Ovary (tissue), 9 donors: ENCODE data around the gene TSBP1. TPM values are rescaled to one million over a fixed set of nuclear protein-coding genes. Genes with fewer than 3 reads are reported as not detected.

Experiments used
- DNase-seq, 5 donors: peaks; one replicate each; pipeline ENCODE4 v3.0.0-alpha.2; 2019 to 2020
- H3K27ac ChIP-seq, 2 donors: fragments of 200-600 bp; one replicate each; pipeline versions ENCODE4 v1.5.1 to v1.8.0; 2019 to 2022
- H3K27me3 ChIP-seq: fragments of 200-600 bp; one replicate; pipeline ENCODE4 v1.8.0; 2022
- H3K36me3 ChIP-seq: fragments of 200-600 bp; sonication (generic); one replicate; pipeline ENCODE4 v1.5.1; 2019
- H3K4me1 ChIP-seq: one replicate; pipeline ENCODE4 v1.8.1; 2013; ENCODE audit warnings: mild to moderate bottlenecking, moderate library complexity; ENCODE audit not compliant: insufficient read depth
- H3K4me3 ChIP-seq: fragments of 200-600 bp; sonication (generic); one replicate; pipeline ENCODE4 v1.5.1; 2017
- H3K9me3 ChIP-seq, 2 donors: fragments of 200-600 bp in 1 of 2; sonication (generic) in 1 of 2; one replicate each; pipeline versions ENCODE4 v1.5.1 to v1.8.1; 2013 to 2019; ENCODE audit warnings: mild to moderate bottlenecking in 1 of 2, moderate library complexity in 1 of 2
- CTCF ChIP-seq, 3 donors: fragments of 450-650 bp in 2 of 3; fragments of 200-600 bp in 1 of 3; IDR thresholded peaks; one replicate each; pipeline versions ENCODE4 v1.5.1 to v1.8.0; 2016 to 2022; ENCODE audit warnings: antibody characterized with exemption in 3 of 3, mild to moderate bottlenecking in 1 of 3
- EP300 ChIP-seq: sonication (generic); formaldehyde crosslinking; IDR thresholded peaks from one replicate; pipeline ENCODE4 v1.6.1; 2017; ENCODE audit warnings: antibody characterized with exemption
- POLR2A ChIP-seq: fragments of 450-650 bp; IDR thresholded peaks from one replicate; pipeline ENCODE4 v1.6.1; 2017; ENCODE audit warnings: antibody characterized with exemption, mild to moderate bottlenecking, moderate library complexity
- WGBS, 3 donors: extraction: QIAGEN DNeasy Blood & Tissue Kit in 1 of 3; methylation state at CpG; one replicate each; pipeline versions ENCODE4 v1.1.5 to v1.1.7; 2013 to 2017; 5-methylcytosine and 5-hydroxymethylcytosine counted together
- intact Hi-C, 4 donors: fragments of 100-400 bp; cut with DNase I; formaldehyde crosslinking; loops; one replicate each; pipeline versions ENCODE4 v1.11.0 to v1.15.1; 2022 to 2023
- polyA plus RNA-seq, 2 donors: library from polyadenylated mRNA; stranded (reverse); fragments of 200-250 nt in 1 of 2; fragments of 350-450 nt in 1 of 2; fragmentation: Illumina TruSeq in 1 of 2; extraction: RNeasy Lipid Tissue Mini Kit (QIAGEN cat#74804) in 1 of 2; gene quantifications; one replicate each; pipeline ENCODE4 v1.2.3, GENCODE V29; 2013 to 2014
- total RNA-seq, 7 donors: library from RNA; depleted of rRNA in 2 of 7; stranded (reverse); fragments of >200 nt in 2 of 7; fragmentation: NEBNext Ultra II Directional in 3 of 7; extraction: Animal tissue kit (Norgen Biotek cat#: 25700) in 3 of 7; gene quantifications; one replicate each; pipeline versions ENCODE4 v1.1.0 to v1.2.4, GENCODE V29; 2016 to 2023
- donor health status: DM: no; HTN: no; CAD: no; lungs with moderate emphysema.
- donor health status: DM: no; HTN: no; CAD: no.
- donor health status: Bipolar disorder and iron deficiency.
- donor health status: DM: yes; HTN: yes; CAD: no.
- donor health status: DM: no; HTN: no; CAD: no.
- donor health status: DM: yes; HTN: yes; CAD: no.

The TSBP1 gene
- total and polyA plus RNA-seq, 9 donors = not detected

DNA sequence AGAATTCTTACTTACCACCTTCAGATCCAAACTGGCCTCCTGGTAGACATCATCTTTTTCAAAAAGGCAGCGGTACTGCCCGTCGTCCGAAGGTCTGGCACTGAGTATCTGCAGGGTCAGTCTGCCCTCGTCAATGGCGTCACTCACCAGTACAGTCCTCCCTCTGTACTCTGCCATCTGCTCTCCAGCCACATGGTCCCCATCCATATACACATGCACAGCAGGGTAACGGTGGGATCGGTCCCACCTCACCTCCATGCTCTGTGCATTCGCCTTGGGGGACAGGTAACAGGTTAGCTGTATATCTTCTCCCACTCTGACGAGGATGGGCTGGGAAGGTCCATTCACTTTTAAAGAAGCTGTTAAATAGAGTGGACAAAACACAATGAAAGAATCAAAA, 24.3 kb upstream of the TSBP1 start:
- no peak for TF ChIP-seq CTCF (IDR thresholded peaks at IDR 0.05)
- no peak for TF ChIP-seq POLR2A
- no peak for TF ChIP-seq EP300
- no peak for DNase-seq
- Histone ChIP-seq H3K4me1 (no peaks in the 10 kb centered on the region), H3K36me3 (no peaks in the 10 kb centered on the region), H3K27ac (no peak overlapping the region), H3K4me3 (no peak overlapping the region), H3K27me3 (no peaks in the 10 kb centered on the region), H3K9me3 (no peaks in the 10 kb centered on the region)
- WGBS, 3 donors = 87 to 97% (median 97%) methylated on average over 10 of the region's 10 CpGs
- intact Hi-C loops = no loop called here

- no peak for TF ChIP-seq POLR2A
- TF ChIP-seq CTCF (IDR thresholded peaks at IDR 0.05) = no peak
- no peak for TF ChIP-seq EP300
- Histone ChIP-seq H3K27me3 (no peaks in the 10 kb centered on the region), H3K36me3 (no peaks in the 10 kb centered on the region), H3K4me3 (no peak overlapping the region), H3K9me3 (no peaks in the 10 kb centered on the region), H3K4me1 (no peaks in the 10 kb centered on the region), H3K27ac (no peak overlapping the region)
- 64 to 87% (median 84%) methylated on average over 7 of the region's 7 CpGs for WGBS, 3 donors
- intact Hi-C loops = no loop called here
- no peak for DNase-seq
Measured at GRCh38 chr6:32393665-32394420, 22.1 kb upstream of the TSBP1 start.

- no peak overlapping the region for H3K4me3 ChIP-seq
- intact Hi-C loops = no loop called here
- H3K27ac ChIP-seq = no peak overlapping the region
- no peaks in the 10 kb centered on the region for H3K27me3 ChIP-seq
- no peaks in the 10 kb centered on the region for H3K36me3 ChIP-seq
- 69 to 75% (median 71%) methylated on average over 6 of the region's 6 CpGs for WGBS, 3 donors
- TF ChIP-seq CTCF (IDR thresholded peaks at IDR 0.05) = no peak
- TF ChIP-seq POLR2A = no peak
- TF ChIP-seq EP300 = no peak
- no peaks in the 10 kb centered on the region for H3K4me1 ChIP-seq
- no peak for DNase-seq
- H3K9me3 ChIP-seq = no peaks in the 10 kb centered on the region
Measured at GRCh38 chr6:32391505-32391904, 19.8 kb upstream of the TSBP1 start.

DNA sequence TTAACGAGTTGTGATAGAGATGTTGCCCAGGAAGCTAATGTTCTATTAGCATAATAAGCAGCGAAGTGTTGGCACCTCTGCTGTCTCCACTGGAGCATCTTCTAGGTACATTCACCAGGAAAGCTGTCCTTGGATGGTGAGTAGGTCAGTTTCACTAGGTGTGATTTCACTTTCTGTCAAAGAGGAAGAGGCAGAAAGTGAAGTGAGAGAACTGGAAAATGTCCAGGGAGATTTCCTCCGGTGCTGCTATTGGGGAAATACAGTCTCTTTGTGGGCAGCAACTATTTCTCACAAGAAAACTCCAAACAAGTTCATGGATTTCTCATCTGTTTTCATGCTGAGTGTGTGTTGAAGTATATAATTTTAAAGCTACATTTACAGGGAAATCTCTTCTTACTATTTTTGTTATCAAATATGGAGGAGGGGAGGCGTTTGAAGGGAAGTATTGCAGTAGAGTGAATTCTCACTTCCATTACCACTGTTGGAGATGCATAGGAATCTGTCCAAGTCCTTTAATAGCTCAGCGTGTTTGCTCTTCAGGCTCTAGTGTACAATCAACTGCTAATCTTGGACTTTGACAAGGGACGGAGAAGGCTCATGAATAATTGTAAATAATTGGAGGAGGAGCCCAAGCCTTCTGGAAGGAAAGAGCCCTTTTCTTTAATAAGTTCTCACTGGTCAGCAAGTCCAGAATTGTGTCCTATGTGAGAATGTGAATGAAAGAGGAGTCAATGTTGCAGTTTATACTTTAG, 16.1 kb upstream of the TSBP1 start:
- H3K27me3 ChIP-seq = no peaks in the 10 kb centered on the region
- intact Hi-C loops = no loop called here
- H3K36me3 ChIP-seq = no peaks in the 10 kb centered on the region
- 38 to 53% (median 45%) methylated on average over 6 of the region's 6 CpGs for WGBS, 3 donors
- no peak overlapping the region for H3K4me3 ChIP-seq
- H3K9me3 ChIP-seq = no peaks in the 10 kb centered on the region
- TF ChIP-seq CTCF (IDR thresholded peaks at IDR 0.05) = no peak
- TF ChIP-seq EP300 = no peak
- no peaks in the 10 kb centered on the region for H3K4me1 ChIP-seq
- DNase-seq = no peak
- no peak overlapping the region for H3K27ac ChIP-seq
